GM21737 (cell line): ENCODE measurements around the gene AAMDC.

Experiments
- ATAC-seq: cut with Tn5 transposase; IDR thresholded peaks from one replicate; pipeline ENCODE4 v1.9.1; 2021; ENCODE audit warnings: mild to moderate bottlenecking, moderate library complexity; ENCODE audit not compliant: unreplicated experiment

AAMDC gene

DNA sequence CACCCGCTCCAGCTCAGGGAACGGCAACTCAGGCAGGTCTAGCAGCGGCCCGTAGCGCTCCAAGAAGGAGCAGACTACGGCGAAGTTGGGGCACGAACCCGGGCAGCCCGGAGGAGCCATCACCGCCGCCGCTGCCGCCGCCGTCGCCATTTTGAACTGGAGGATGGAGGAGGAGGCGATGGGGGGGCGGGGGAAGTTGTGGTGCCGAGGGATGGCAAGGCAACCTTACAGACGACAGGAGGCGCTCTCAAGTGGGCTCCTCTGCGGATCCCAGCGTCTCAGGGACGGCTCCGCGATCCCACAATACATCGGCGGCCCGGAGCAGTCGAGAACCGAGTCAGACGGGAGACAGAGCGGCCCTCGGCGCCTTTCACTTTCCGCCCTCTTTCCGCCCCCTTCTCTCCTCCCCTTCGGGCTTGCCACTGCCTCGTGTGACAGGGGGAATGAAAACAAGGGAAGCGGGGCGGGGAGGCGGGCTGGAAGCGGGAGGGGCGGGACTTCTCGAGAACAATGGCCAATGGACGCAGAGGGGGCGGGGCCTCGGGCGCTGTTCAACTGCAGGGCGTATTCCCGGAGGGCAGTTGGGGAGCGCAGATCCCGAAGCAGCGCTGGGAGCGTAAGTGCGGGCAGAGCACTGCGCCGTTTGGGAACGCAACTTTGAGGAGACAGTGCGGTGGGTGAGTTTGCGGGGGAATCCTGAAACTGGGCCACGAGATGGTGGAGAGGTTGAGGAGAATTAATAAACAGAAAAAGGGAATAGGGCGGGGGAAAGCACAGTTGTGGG lies at the start of gene AAMDC, which contains the start of gene RSF1:
Gene AAMDC (plus strand): TSS at position 580 of the 784 bp plus-strand sequence. CDS start 21,353 bp downstream, outside the sequence.
Gene RSF1 (minus strand): TSS at position 158 of the 784 bp plus-strand sequence. CDS start 8 bp downstream, at position 150.
- ATAC-seq: peak; percentile 80

DNA sequence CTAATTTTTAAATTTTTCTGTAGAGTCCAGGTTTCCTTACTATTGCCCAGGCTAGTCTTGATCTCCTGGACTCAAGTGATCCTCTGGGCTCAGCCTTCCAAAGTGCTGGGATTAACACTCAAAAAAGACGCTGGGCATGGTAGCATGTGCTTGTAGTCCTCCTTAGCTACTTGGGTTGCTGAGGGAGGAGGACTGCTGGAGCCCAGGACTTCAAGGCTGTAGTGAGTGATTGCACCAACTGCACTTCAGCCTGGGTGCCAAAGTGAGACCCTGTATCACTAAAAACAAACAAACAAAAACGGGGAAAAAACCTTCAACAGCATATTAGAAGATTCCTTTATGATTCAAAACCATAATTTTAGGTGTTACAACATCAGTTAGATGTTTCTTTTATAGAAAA lies 45.0 kb upstream of the AAMDC start:
- no peak for ATAC-seq

GRCh38 chr11:77776455-77776854 lies 44.5 kb upstream of the AAMDC start:
- no peak for ATAC-seq

- ATAC-seq: no peak
Observed at GRCh38 chr11:77778118-77778517, 42.8 kb upstream of the AAMDC start.

DNA sequence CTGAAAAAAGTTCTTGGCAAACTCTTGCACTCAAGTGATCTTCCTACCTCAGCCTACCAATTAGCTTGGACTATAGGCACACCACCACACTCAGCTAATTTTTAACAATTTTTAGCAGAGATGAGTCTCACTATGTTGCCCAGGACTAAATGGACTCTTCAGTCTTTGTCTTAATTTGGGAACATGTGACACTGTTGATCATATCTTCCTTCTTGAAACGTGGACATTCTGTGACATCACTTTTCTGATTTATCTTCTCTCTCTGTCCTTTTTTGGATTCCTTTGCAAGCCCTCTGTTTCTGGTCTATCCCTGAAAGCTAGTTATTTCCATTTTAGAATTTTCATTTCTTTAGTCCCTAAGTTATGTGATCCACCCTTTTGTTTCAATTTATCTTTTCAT lies 42.4 kb upstream of the AAMDC start:
- ATAC-seq: no peak

DNA sequence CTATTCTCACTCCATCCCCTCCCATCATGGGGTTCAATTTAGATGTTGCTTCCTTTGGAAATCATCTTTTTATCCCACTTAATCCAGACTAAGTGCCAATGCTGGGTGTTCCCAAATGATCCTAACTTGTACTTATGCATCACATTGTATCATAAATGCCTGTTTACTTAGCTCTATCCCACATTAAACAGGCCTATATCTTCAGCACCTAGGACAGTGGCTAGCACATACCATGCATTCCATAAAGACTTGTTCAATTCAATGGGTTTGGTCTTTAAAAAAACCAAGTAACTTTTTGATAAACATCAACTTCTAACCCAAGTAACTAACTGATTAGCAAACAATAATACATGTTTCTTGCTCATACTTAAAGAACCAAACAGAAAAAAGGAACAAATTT lies 41.0 kb upstream of the AAMDC start:
- ATAC-seq: no peak

- ATAC-seq: no peak
Observed at GRCh38 chr11:77783025-77783424, 37.9 kb upstream of the AAMDC start.

DNA sequence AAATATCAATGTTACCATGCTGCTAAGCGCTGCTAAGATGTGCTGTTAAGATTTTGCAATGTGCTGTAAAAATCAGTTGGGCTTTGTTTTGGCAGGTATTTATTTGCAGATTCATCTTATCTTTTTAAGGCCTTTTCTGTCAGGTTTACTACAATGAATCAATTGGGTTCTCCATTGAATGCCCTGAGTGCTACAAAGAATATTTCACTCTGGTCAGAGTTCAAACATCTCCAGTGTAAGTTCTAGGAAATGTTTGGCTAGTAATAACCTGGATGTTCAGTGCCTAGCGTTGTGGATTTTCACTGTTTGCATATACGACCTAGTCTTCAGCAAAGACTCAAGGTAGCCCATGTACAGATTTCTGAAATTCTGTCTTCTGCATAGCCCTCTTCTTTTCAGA lies 36.4 kb upstream of the AAMDC start:
- no peak for ATAC-seq

GRCh38 chr11:77789061-77789730 lies 31.7 kb upstream of the AAMDC start:
- no peak for ATAC-seq

DNA sequence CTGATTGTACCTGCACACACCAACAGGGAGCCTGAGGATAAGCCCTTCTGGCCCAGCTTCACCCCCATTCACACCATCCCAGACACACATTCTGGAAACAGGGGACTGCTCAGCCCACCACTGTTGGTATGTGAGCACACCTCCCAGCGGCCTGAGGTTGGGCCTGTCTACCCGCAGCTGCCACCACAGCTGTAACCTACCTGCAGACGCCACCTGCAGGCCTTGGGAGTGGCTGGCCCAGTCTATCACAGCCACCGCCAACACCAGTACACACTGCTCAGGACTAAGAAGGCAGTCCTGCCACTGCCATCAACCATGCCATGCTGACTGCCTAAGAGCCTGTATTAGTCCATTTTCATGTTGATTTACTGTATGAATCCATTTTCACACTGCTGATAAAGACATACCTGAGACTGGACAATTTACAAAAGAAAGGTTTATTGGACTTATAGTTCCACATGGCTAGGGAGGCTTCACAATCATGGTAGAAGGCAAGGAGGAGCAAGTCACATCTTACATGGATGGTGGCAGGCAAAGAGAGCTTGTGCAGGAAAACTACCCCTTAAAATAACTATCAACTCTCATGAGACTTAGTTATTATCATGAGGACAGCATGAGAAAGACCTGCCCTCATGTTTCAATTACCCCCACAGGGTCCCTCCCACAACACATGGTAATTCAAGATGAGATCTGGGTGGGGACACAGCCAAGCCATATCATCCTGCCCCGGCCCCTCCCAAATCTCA lies 31.0 kb upstream of the AAMDC start:
- ATAC-seq: no peak

- ATAC-seq: no peak
Observed at GRCh38 chr11:77791301-77791700, 29.6 kb upstream of the AAMDC start.

GRCh38 chr11:77793972-77794371 lies 27.0 kb upstream of the AAMDC start:
- ATAC-seq: no peak

- ATAC-seq: no peak
Observed at GRCh38 chr11:77799338-77799737, 21.6 kb upstream of the AAMDC start.

DNA sequence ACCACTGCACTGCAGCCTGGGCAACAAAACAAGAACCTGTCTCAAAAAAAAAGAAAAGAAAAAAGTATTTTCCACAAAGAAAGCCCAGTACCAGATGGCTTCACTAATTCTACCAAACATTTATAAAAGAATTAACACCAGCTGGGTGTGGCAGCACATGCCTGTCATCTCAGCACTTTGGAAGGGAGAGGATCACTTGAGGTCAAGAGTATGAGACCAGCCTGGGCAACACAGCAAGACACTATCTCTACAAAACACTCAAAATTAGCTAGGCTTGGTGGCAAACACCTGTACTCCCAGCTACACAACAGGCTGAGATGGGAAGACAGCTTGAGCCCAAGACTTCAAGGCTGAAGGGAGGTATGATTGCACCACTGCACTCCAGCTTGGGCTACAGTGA lies 20.5 kb upstream of the AAMDC start:
- ATAC-seq: no peak

DNA sequence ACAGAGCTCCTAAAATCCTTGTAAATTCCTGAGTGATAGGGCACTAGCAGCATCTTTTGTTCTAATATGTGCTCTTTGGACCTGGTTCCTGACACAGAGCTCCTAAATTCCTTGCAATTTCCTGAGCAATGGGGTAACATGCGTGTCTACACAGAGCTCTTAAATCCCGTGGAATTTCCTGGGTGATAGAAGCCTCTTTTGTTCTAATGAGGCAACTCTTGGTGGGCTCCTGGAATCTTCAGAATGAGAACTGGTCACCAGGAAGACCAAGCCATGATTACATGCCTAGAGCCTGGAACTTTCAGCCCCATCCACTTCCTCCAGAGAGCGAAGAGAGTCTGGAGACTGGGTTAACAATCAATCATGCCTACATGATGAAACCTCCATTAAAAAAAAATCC lies 19.5 kb upstream of the AAMDC start:
- no peak for ATAC-seq

DNA sequence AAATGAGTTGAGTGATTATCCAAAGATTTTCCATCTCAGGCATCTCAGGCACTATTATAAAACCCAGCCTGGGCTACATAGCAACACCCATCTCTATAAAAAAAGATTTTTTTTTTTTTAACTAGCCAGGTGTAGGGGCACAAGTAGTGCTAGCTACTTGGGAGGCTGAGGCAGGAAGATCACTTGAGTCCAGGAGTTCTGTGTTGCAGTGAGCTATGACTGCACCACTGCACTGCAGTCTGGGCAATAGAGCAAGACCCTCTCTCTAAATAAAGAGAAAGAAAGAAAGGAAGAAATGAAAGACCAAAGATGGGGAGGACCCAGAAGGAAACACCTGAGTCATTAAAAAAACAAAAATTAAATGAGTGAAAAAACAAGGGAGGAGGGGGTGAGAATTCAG lies 14.5 kb upstream of the AAMDC start:
- no peak for ATAC-seq

DNA sequence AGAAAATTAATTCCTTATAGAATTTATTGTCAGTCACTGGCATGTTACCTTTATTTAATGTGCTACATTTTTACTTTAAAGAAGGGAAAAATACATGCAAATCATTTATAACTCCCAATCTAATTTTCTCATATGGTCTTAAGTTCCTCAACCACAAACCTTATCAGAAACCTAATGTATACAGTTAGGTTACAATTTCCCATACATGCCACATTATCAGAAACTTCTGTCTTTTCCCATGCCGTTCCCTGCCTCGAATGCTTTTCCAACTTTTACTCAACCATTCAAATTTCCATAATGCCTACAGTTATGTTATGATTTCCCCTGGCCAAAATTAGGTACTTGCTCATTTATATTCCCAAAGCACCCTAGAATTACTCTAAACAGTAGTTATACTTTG lies 14.0 kb upstream of the AAMDC start:
- ATAC-seq: no peak

- ATAC-seq: no peak
Observed at GRCh38 chr11:77813256-77813655, 7.7 kb upstream of the AAMDC start.

DNA sequence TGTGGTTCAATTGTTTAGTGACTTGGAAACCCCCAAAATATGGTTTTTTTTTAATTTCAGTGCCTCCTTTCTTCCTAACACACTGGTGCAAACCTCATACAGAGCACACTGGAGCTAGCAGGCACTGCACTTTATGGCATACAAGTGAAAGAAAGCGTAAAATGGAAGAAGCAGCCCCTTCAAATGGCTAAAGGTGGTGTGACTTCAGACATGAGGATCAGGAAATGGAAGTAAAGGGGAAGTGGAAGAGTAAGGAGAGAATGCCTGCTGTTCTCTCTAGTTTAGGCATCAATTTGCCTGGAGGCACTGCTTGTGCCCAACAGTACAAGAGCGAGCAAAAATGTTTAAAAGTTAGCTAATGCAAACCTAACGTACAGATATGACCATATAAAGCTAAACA lies 6.1 kb upstream of the AAMDC start:
- ATAC-seq: no peak

DNA sequence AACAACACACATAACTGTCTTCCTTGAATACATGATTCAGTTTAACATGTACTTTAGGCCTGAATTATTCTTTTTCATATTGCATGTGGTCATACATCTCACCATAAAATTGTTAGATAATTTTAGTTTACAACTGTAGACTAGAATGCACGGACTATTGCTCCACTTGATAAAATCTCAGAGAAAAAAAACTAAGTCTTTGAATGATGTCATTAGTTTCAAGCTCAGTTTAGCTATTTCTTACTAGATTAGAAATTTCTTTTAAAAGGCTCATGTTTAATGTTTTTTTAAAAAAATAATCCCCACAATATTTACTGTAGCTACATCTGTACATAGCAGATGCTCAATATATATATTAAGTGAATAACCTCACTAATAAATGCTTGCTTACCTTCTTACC lies 5.5 kb upstream of the AAMDC start:
- no peak for ATAC-seq

- ATAC-seq: peak; percentile 53
Observed at GRCh38 chr11:77819411-77819920, 1.5 kb upstream of the AAMDC start.
